NCI-H1105 treated with DMSO at 0.1 percent for 48 hours (cell line): Measurements from ENCODE around the gene SMC6.

Experiments
- DNase-seq: peaks from one replicate; lab custom pipeline; 2025; lab: John Stamatoyannopoulos, UW

SMC6 gene

DNA sequence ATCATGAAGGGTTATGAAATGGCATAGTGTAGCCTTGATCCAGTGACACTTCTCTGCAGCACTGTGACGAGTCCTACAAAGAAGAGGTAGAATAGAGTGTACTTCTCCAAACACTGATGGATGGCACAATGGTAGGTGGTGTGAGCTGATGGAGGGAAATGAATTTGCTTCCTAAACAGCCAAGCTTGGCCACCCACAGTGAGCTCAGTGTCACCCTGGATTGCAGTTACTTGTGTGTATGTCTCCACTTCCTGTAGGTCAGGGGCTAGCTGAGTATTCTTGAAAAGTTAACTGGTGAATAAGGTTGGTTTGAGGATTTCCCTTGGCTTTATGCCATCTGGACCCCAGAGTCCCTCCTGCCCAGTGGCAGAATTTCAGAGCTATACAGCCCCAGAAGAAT lies 137.2 kb downstream of the SMC6 start:
- no peak for DNase-seq

DNA sequence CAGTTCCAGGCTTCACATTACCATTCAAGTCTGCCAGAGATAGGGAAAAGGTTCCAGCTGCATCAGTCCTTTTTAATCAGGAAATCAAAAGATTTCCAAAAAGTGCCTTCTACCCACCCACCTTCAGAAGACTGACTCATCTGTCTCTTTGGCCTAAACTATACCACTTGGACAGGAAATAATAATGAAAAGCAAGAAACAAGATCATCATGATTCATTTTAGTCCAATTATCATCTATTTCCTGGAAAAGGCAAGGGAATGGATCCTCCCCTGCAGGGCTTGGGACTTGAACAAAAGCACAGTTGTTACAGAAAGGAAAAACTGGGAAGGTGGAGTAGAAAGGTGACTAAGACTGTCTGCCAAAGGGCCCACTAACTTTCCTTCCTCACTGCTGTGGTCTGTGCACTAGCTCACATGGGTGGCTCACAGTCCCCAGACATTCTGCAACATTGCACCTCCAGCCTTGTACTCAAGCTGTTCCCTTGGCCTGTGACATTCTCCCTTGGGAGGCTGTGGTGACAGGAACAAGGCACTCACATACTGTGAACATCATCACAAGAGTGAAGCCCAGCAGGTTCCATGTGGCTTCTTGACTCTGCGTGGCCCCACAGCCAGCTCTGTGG lies 137.8 kb downstream of the SMC6 start:
- DNase-seq, result no peak

DNA sequence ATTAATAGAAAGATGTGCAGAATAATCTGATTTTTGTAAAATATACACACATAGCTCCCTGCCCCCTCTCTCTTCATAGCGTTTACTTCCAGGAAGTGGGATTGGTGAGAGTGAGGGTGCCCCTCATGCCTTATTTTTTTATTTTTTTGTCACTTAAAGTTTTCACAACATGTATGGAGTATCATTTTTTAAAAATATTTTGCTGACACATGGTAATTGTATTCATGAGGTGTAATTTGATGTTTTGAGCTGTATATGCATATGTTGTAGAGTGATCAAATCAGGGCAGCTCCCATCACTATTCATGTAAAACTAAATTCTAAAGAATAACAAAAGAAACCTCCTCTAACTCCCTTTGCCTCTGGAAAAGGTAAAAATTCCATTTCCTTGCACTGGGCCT lies 138.5 kb downstream of the SMC6 start:
- no peak for DNase-seq

DNA sequence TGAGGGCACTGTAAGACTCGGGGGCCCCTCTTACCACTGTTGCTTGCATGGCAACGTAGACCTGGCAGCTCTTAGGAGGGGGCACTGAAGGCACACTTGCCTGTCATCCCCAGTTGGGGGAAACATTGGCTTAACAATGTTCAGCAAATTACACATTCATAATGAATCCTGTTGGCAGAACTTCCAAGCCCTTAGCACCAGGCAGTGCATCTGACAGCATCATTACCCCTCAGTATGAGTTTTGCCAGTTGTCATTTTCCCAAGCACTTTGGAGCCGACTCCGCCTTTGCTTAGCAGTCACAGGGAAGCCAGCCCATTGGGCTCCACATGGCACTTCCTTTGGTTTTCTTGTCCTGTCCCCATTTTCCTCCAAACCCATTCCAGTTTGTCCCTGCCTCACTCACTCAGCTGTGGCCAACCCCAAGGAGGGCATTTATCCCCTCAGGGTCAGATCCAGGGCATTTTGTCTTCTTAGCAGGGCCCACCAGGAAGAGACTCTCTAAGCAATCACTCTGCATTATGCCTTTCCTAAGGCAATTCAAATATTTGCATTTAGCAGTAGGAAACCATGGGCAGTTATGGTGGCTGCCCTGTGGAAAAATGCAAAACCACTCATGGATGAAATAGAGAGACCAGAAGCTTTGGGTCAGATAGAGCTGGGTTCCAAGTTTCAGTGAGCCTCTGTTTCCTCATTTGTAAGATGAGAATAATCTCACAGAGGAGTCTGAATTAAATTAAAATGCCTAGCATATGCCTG lies 139.3 kb downstream of the SMC6 start:
- no peak for DNase-seq
